Measurements from ENCODE around the gene TMEM17. TPM values are rescaled to one million over a fixed set of nuclear protein-coding genes. Genes with fewer than 3 reads are reported as not detected.

The TMEM17 gene
- polyA plus RNA-seq, 10 donors, result 1.2 to 3.0 (median 1.7) TPM

GRCh38 chr2:62456721-62457539 lies 49.1 kb downstream of the TMEM17 start:
- peak; percentile 60 to 87 (median 74) for DNase-seq

GRCh38 chr2:62455957-62456692 lies 49.9 kb downstream of the TMEM17 start:
- DNase-seq, result no peak

GRCh38 chr2:62453955-62454354 lies 52.0 kb downstream of the TMEM17 start:
- no peak for DNase-seq

- no peak for DNase-seq
These were observed 53.1 kb downstream of the TMEM17 start for GRCh38 chr2:62452701-62453454.

GRCh38 chr2:62450716-62451191 lies 55.2 kb downstream of the TMEM17 start:
- no peak for DNase-seq

Other genes starting within 250 kb of the TMEM17 start
- 10 to 100 TPM; 24.7 to 41.5 (median 29.7) TPM for gene EHBP1, start 199.5 kb upstream of the TMEM17 start, polyA plus RNA-seq (ENCODE audit: insufficient read length in 10 of 10)